ENCODE measurements around the gene NUDT3.

GRCh38 chr6:34381081-34381480 lies 11.4 kb downstream of the NUDT3 start:
- no peak for TF ChIP-seq POLR2A (IDR thresholded peaks at IDR 0.05)
- no peak for TF ChIP-seq CTCF (IDR thresholded peaks at IDR 0.05)
